ENCODE measurements around the gene ANKRD9. TPM values are rescaled to one million over a fixed set of nuclear protein-coding genes. Genes with fewer than 3 reads are reported as not detected.

ANKRD9 gene
- total and polyA plus RNA-seq, 2 of the 13 experiments (the other 11 are each of a cell fraction or from before 2014, with no cell fraction given) = 10.0 to 15.0 TPM

GRCh38 chr14:102481791-102482238, 27.8 kb downstream of the ANKRD9 start (continued):
- TF ChIP-seq ZNF280D (CRISPR knock-in tag; IDR thresholded peaks at IDR 0.05) (no peak), ZUFSP (CRISPR knock-in tag; IDR thresholded peaks at IDR 0.05; ENCODE audit: borderline replicate concordance) (no peak), ZNF282 (IDR thresholded peaks at IDR 0.05; ENCODE audit: partially characterized antibody) (no peak), FOXP1 (IDR thresholded peaks at IDR 0.05) (peak; percentile 50; the same call in 1 of the 2 replicates), FOXP1 (CRISPR knock-in tag; IDR thresholded peaks at IDR 0.05) (peak; percentile 55; the same call in 1 of the 2 replicates), ZNF33A (CRISPR knock-in tag; IDR thresholded peaks at IDR 0.05; ENCODE audit: borderline replicate concordance) (no peak), MED8 (CRISPR knock-in tag; IDR thresholded peaks at IDR 0.05; ENCODE audit: insufficient replicate concordance) (no peak), FIP1L1 (IDR thresholded peaks at IDR 0.05; ENCODE audit: borderline replicate concordance, insufficient read depth, low read depth, low read length) (no peak), GLI4 (CRISPR knock-in tag; IDR thresholded peaks at IDR 0.05; ENCODE audit: borderline replicate concordance) (no peak), MYC (CRISPR knock-in tag; IDR thresholded peaks at IDR 0.05; ENCODE audit: borderline replicate concordance) (no peak), ELF1 (CRISPR knock-in tag; IDR thresholded peaks at IDR 0.05) (peak; percentile 37; the same call in 1 of the 2 replicates), AHR (CRISPR knock-in tag; IDR thresholded peaks at IDR 0.05) (no peak), ONECUT2 (CRISPR knock-in tag; IDR thresholded peaks at IDR 0.05) (no peak), ZSCAN9 (CRISPR knock-in tag; IDR thresholded peaks at IDR 0.05; ENCODE audit: borderline replicate concordance) (no peak), HHEX (CRISPR knock-in tag; IDR thresholded peaks at IDR 0.05) (no peak), ZNF225 (CRISPR knock-in tag; IDR thresholded peaks at IDR 0.05) (no peak), ZNF30 (CRISPR knock-in tag; IDR thresholded peaks at IDR 0.05) (no peak), NFAT5 (CRISPR knock-in tag; IDR thresholded peaks at IDR 0.05) (no peak)
- TF ChIP-seq, protein P1, sequence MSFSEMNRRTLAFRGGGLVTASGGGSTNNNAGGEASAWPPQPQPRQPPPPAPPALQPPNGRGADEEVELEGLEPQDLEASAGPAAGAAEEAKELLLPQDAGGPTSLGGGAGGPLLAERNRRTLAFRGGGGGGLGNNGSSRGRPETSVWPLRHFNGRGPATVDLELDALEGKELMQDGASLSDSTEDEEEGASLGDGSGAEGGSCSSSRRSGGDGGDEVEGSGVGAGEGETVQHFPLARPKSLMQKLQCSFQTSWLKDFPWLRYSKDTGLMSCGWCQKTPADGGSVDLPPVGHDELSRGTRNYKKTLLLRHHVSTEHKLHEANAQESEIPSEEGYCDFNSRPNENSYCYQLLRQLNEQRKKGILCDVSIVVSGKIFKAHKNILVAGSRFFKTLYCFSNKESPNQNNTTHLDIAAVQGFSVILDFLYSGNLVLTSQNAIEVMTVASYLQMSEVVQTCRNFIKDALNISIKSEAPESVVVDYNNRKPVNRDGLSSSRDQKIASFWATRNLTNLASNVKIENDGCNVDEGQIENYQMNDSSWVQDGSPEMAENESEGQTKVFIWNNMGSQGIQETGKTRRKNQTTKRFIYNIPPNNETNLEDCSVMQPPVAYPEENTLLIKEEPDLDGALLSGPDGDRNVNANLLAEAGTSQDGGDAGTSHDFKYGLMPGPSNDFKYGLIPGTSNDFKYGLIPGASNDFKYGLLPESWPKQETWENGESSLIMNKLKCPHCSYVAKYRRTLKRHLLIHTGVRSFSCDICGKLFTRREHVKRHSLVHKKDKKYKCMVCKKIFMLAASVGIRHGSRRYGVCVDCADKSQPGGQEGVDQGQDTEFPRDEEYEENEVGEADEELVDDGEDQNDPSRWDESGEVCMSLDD (CRISPR knock-in tag; IDR thresholded peaks at IDR 0.05; ENCODE audit: borderline replicate concordance) = no peak
